Stimulated activated CD8-positive, alpha-beta memory T cell treated with anti-CD3 and anti-CD28 coated beads, Interleukin-15, amount 100 ng/mL, for 48 hours (primary cell): Measurements from ENCODE around the gene DIP2B.
A peak's percentile ranks its signal among the peaks of the same experiment; 100 is the strongest.

Experiments
- DNase-seq, 2 donors: peaks; one replicate each; pipeline ENCODE4 v3.0.0-alpha.2; 2020; ENCODE audit warnings: low read depth in 2 of 2

The DIP2B gene

GRCh38 chr12:50573271-50573670, 68.5 kb downstream of the DIP2B start:
- no peak for DNase-seq

GRCh38 chr12:50574601-50575348, 70.0 kb downstream of the DIP2B start:
- no peak for DNase-seq

GRCh38 chr12:50579757-50580267, 75.0 kb downstream of the DIP2B start:
- DNase-seq: no peak

- DNase-seq: no peak
Measured at GRCh38 chr12:50580436-50580835, 75.7 kb downstream of the DIP2B start.

GRCh38 chr12:50581226-50582184, 76.7 kb downstream of the DIP2B start:
- DNase-seq: peak in 1 of 2 donors; percentile 2

GRCh38 chr12:50584135-50584534, 79.3 kb downstream of the DIP2B start:
- DNase-seq: no peak

- DNase-seq: peak in 1 of 2 donors; percentile 10
Measured at GRCh38 chr12:50589650-50590435, 85.1 kb downstream of the DIP2B start.

- no peak for DNase-seq
Measured at GRCh38 chr12:50590869-50591268, 86.1 kb downstream of the DIP2B start.

- no peak for DNase-seq
Measured at GRCh38 chr12:50595667-50596066, 90.9 kb downstream of the DIP2B start.

GRCh38 chr12:50597200-50598195, 92.7 kb downstream of the DIP2B start:
- DNase-seq: peak; percentile 27 to 41

- no peak for DNase-seq
Measured at GRCh38 chr12:50598321-50598862, 93.6 kb downstream of the DIP2B start.

GRCh38 chr12:50599366-50600095, 94.7 kb downstream of the DIP2B start:
- no peak for DNase-seq

GRCh38 chr12:50600364-50600763, 95.6 kb downstream of the DIP2B start:
- DNase-seq: no peak

- no peak for DNase-seq
Measured at GRCh38 chr12:50603817-50604639, 99.2 kb downstream of the DIP2B start.

GRCh38 chr12:50604640-50604920, 99.8 kb downstream of the DIP2B start:
- DNase-seq: no peak

GRCh38 chr12:50606675-50607375, 102.0 kb downstream of the DIP2B start:
- DNase-seq: no peak

GRCh38 chr12:50609292-50609874, 104.6 kb downstream of the DIP2B start:
- no peak for DNase-seq

GRCh38 chr12:50610171-50610570, 105.4 kb downstream of the DIP2B start:
- no peak for DNase-seq
